HG03378 (cell line): ENCODE results near the gene NTRK1.
"Not testable (repeated sequence)": the region's sequence is repeated elsewhere in the genome, so short reads cannot be mapped to it uniquely, and the experiment has no call there.

Experiments
- ATAC-seq: cut with Tn5 transposase; IDR thresholded peaks from one replicate; pipeline ENCODE4 v1.9.1; 2021; ENCODE audit warnings: mild to moderate bottlenecking, moderate library complexity; ENCODE audit not compliant: unreplicated experiment

NTRK1 gene

DNA sequence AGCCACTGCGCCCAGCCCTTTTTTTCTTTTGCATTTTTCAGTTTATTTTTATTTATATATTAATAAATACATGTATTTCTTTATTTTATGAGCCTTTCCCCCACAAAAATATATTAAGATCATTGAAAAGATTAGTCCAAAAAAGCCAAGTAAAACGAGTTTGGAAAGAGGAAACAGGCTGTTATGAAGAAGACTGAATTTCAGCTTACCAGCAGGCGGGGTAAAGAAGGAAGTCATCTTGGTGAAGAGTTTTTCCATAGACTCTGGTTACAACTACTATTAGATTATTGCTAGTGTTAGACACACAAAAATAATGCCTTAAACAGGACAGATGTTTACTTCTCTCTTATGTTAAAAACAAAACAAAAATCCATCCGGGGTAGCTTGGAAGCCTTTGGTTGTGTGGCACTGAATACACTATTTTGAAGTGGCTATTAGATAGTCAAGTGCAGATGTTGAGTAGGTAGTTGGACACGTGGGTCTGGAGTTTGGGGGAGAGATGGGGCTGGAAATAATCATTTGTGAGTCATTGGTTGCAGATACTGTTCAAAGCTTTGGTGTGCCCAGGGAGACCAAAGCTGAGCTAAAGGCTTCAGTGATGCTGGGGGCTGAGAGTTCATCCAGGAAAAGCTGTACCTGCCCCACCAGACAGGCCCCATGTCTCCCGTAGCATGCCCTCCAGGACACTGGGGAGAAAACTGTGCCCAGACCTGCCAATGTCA is 51.1 kb downstream of the NTRK1 start:
- ATAC-seq, result no peak

DNA sequence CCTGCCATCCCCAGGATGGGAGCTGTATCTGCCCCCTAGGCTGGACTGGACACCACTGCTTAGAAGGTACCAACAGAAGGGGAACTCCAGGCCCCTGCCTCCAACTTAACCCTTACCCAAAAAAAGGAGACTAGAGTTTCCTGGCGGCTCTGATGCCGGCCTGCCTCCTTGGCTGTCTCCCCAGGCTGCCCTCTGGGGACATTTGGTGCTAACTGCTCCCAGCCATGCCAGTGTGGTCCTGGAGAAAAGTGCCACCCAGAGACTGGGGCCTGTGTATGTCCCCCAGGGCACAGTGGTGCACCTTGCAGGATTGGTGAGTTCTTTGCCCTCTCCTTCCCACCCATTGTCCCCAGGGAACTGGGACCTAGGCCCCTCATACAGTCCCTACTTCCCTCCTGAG is 51.6 kb downstream of the NTRK1 start:
- ATAC-seq, result no peak

DNA sequence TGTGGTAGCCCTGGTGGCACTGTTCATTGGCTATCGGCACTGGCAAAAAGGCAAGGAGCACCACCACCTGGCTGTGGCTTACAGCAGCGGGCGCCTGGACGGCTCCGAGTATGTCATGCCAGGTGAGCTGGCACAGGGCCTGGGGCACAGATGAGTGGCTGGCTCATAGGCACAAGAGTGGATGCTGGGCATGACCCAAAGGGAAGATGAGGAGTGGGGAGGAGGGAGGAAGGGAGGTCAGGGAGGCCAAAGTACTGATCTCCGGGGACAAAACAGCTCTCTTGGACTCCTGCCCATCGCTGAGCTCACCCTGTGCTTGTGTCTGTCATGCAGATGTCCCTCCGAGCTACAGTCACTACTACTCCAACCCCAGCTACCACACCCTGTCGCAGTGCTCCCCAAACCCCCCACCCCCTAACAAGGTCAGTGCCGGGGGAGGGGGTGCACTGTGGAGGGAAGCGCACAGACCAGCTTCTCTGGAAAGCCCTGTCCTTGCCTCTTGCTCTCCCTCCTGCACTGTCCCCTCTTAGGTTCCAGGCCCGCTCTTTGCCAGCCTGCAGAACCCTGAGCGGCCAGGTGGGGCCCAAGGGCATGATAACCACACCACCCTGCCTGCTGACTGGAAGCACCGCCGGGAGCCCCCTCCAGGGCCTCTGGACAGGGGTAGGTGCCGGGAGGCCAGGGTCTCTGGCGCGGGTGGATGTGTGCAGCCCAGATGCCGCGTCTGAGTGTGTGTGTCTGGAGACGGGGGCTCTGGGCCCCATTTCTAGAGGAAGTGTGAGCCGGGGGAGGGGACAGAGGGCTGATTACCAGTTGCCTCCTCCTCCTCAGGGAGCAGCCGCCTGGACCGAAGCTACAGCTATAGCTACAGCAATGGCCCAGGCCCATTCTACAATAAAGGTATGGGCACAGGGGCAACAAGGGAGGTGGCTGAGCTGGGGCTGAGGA is 52.5 kb downstream of the NTRK1 start:
- ATAC-seq, result no peak

DNA sequence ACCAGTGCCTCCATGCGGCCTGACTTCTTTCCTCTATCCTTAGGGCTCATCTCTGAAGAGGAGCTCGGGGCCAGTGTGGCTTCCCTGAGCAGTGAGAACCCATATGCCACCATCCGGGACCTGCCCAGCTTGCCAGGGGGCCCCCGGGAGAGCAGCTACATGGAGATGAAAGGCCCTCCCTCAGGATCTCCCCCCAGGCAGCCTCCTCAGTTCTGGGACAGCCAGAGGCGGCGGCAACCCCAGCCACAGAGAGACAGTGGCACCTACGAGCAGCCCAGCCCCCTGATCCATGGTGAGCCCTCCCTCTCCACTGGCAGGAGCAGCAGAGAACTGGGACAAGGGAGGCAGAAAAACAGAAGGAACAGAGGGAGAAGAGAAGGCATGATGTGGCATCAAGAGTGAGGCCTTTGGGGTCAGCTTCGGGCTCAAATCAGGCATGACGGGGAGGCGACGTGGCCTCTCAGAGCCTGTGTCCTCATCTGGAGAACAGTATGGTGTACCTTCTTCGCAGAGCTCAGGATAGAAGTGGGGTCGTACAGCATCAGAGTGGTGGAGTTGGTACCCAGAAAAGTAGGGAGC is 53.2 kb downstream of the NTRK1 start:
- ATAC-seq, result no peak

DNA sequence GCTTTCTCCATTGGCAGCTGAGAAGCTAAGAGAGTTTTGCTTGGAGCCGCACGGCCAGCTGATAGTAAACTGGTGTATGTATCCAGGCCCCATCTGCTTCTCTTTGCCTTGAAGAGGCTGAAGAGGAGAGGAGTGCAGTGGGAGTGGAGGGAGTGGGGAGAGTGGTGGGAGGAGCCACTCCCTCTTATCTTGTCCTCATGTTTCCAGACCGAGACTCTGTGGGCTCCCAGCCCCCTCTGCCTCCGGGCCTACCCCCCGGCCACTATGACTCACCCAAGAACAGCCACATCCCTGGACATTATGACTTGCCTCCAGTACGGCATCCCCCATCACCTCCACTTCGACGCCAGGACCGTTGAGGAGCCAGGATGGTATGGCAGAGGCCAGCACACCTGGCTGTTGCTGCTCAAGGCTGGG is 53.8 kb downstream of the NTRK1 start:
- ATAC-seq, result no peak

DNA sequence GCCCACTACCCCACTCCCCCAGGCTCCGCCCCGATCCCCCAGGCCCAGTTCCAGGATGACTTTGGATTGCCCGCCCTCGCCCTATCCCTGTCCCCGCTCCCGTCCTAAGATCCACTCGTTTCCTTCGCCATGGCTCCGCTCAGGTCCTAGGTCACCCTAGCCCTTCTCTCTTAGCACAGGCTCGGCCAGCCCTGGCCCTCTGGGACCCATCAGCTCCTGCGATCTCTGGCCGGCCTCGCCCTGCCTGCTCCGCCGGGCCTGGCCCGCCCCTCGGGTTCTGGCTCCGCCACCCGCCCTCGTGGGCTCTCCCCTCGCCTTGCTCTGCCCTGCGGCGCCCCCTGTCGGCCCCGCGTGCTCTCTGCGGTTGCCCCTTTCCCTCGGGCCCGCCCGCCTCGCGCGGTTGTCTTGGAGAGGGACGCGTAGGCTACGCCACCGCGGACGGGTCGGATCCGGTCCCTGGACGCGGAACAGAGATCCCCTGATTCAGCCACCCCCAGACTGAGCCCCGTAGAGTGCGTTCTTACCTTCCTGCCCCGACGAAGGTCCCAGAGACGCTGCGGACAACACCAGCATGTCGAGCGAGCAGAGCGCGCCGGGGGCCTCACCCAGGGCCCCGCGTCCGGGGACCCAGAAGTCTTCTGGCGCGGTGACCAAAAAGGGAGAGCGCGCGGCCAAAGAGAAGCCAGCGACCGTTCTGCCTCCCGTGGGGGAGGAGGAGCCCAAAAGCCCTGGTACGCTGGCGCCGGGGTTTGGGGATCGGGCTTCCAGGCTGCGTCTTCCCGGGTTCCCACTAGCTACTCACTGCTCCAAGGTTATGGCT is 59.8 kb downstream of the NTRK1 start, which contains the start of gene LRRC71:
Gene LRRC71, plus strand, starts transcription at position 400 of the 820 bp plus-strand sequence. Its CDS starts 172 bp downstream, at position 572.
- no peak for ATAC-seq

DNA sequence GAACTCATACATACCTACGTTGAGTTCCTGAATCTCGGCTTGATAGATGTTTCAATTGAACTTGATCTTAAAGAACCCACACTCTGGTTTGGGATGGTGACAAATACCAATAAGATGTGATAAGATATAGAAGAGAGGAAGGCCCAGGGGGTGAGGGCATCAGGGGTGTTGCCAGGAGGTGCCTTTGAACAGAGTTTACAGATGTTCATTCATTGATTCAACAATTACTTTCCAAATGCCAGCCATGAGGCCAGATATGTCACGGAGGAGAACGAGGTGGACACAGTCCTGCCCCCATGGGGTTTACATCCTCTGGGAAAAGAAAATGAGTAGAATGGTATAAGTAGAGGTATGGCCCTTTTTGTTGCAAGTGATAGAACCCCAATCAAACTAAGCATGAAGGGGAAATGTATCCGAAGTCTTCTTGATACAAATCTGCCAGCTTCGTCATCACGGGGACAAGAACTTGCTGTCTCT is 60.4 kb downstream of the NTRK1 start:
- no peak for ATAC-seq

DNA sequence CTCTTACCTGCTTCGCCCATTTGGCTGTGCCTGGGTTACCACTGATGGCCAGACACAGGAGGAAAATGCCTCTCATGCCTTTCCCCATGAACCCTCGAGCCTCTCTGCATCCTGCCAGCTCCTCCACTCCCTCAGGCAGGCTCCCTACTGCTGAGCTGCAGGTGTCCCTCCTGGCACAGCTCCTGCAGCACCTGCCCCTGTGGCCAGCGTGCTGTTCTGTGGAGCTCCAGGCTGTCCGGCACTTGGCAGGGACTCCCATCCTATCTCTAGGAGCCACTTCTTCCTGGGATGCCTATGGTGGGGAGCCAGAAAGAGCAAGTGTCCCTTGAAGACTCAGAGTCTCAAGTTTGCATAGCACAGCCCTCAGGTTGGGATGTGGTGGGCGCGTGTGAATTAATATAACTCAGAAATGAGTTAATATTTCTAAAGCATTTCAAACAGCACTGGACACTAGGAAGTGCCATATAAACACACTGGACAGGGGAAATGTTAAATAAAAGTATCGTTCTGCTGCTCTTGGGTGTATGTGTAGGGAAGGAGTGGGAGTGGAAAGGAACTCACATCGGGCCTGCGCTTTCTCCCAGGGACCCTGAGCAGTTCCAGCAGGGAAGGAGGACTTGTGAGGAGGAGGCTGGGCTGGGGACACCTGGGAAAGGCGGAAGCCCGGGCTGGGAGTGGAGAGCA is 62.5 kb downstream of the NTRK1 start:
- ATAC-seq, result no peak

DNA sequence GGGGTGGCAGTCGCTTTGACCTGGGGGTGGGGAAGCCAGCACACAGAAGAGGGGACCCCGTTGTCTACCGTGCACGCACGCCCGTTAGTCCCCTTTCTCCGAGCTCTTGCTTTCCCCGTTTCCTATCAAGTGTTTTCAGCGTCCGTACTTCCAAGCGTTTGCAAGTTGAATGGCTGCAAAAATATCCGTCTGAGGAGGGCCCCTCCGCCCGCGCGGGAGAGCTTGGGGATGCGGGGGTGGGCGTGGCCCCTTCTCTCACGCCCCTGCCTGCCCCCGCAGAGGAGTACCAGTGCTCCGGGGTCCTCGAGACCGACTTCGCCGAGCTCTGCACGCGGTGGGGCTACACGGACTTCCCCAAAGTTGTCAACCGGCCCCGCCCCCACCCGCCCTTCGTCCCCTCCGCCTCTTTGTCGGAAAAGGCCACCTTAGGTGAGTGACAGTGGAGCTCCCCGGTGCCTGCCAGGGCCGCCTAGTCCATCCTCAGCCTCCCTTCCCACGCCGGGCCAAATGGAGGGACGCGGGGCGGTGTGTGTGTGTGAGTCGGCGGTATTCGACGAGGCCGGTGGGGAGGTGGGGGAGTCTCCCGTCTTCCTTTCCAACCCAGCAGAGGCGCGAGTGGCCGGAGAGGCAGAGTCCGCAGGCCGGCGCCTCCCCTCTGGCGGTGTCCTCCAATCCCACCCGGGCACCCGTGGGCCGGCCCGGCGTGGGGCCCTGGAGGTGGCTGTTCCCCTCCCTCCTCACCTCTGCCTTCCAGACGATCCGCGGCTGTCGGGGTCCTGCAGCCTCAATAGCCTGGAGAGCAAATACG is 63.2 kb downstream of the NTRK1 start:
- ATAC-seq, result no peak

DNA sequence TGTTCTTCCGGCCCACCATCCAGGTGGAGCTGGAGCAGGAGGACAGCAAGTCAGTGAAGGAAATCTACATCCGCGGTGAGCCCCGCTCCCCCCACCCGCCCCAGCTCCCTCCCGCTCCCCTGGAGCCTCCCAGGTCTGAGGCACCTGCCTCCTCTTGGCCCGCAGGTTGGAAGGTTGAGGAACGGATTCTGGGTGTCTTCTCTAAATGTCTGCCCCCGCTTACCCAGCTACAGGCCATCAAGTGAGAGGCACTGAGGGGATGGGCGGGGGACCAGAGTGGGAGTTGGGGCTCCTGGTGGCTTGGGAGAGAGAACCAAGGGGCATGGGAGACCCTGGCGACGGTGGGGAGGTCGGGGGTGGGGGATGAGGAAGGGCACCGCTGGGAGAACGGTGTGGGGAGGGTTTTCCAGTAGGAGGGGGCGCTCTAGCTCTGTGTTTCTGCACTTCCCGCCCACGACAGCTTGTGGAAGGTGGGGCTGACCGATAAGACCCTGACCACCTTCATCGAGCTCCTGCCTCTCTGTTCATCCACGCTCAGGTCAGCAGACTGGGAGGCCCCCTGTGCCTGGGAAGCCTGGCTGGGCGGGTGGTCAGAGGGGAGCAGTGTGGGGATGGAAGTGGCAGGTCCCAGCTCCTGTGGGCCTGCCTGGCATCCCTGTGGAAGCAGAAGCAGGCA is 64.0 kb downstream of the NTRK1 start:
- ATAC-seq, result no peak

DNA sequence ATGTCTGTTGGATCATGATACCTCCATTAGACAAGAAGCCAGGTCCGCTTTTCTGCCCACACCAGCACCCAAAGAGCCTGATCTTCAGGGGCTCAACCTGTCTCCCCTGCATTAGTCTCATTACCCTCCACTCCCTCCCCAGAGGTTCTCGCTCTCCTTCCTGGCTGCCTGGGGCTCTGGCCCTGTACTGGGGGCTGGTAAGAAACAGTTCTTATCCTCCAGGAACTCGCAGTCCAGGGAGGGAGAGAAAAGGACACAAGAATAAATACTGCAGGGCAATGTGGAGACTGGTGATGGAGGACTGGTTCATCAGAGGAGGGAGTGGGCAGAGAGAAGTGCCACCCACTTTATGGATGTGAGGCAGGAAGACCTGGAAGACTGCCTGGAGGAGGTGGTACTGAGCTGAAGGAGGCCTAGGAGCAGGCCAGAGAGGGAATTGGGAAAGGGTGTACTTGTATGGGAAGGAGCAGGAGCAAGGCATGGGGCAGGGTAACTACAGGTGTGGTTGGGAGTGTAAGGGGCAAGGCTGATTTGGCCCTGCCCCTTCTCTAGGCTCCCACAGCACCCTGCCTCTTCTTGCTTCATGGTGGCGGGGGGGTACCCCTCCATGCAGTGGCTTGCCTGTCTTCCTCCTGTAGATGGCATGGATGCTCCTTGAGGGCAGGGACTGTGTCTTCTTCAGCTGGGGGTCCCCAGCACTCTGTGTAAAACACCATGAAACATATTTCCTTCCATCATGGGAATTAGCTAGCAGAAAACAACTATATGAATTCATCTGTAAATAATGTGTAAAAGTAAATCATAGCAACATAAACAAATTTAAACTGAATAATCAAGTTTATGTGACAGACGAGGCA is 64.7 kb downstream of the NTRK1 start:
- no peak for ATAC-seq

DNA sequence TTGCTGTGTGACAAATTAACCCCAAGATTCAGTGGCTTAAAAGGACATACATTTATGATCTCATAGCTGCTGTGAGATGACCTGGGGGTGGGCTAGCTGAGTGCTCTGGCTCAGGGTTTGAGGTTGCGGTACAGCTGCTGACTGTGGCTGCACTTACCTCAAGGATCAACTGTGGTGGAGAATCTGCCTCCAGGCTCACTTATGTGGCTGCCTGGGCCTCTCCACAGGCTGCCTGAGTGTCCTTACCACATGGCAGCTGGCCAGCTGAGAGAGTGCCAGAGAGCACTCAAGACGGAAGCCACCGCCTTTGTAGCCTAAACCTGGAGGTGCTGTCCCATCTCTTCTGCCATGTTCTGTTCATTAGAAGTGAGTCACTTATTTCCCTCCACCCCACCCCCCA is 65.5 kb downstream of the NTRK1 start:
- no peak for ATAC-seq

DNA sequence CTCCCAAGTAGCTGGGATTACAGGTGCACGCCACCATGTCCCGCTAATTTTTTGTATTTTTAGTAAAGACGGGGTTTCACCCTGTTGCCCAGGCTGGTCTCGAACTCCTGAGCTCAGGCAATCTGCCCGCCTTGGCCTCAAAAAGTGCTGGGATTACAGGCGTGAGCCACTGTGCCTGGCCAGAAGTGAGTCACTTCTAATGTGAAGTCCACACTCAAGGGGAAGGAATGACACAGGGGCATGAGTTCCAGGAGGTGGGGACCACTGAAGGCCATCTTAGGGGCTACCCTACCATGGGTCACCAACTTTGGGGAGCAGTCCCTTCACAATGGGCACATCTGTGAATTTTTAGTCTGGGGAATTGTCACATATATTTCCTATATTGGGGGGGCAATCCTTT is 66.0 kb downstream of the NTRK1 start:
- not testable (repeated sequence) for ATAC-seq

DNA sequence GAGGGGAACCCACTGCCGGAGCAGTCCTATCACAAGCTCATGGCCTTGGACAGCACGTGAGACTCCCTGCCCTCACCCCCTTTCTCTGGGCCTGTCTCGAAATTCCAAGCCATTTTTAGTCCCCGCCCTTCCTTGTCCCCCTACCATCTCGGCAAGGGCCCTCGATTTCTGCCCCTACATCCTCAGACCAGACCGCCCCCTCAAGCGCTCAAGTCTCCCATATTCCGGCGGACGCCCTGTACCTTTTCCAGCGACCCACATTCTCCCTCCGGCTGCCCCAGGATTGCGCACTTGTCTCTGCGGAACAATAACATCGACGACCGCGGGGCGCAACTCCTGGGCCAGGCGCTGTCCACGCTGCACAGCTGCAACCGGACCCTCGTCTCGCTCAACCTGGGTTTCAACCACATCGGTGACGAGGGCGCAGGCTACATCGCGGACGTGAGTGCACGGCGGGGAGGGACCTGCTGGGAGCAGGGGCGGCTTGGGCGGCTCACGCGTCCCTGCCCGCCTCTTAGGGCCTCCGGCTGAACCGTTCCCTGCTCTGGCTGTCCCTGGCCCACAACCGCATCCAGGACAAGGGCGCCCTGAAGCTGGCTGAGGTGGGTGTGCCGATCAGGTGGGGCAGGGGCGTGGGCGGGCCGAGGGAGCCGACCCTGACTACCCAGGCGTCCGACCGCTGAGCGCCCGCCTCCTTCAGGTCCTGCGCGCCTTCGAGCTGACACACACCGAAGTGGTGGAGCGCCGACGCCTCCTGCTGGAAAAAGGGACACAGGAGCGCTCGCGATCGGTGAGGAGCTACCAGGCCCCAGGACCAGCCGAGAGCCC is 66.8 kb downstream of the NTRK1 start:
- no peak for ATAC-seq

DNA sequence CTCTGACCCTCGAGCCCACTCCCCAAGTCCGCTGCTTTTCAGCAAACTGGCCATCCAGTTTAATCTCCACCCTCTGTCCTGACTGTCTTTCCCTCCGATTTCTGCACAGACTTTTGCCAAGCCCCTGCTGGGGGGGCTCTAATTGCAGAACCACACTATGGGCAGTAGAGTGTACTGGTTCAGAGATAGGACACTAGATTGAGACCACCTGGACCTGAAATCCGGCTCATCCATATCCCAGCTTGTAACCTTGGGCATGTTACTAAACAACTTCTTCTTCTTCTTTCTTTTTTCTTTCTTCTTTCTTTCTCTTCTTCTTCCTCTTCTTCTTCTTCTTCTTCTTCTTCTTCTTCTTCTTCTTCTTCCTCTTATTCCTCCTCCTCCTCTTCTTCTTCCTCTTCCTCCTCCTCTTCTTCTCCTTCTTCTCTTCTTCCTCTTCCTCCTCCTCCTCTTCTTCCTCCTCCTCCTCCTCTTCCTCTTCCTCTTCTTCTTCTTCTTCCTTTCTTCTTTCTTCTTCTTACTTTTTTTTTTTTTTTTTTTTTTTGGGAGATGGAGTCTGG is 67.5 kb downstream of the NTRK1 start:
- no peak for ATAC-seq

DNA sequence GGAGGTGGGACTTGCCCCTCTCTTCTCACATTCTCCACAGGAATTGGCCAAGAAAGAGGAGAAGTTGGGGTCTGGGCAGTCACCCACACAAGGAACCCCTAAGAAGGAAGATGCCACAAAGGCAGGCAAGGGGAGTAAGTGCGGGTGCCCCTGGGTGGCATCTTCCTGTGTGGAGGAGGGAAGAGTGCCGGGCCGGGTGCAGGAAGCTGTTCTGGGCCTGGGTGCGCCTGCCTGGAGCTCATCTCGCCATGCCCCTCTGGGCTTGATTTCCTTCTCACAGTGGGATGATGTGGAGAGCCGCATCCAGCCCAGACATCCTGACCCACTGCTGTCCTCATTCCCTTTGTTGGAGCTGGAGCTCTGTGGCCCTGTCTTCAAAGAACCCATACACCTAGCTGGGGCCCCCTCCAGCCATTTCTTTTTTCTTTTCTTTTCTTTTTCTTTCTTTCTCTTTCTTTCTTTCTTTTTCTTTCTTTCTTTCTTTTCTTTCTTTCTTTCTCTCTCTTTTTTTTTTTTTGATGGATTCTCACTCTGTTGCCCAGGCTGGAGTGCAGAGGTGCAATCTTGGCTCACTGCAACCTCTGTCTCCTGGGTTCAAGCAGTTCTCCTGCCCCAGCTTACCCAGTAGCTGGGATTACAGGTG is 69.1 kb downstream of the NTRK1 start:
- no peak for ATAC-seq
